ENCODE data around the gene EFL1.

- TF ChIP-seq CTCF (conservative IDR thresholded peaks at IDR 0.05 in 1 of 2, IDR thresholded peaks at IDR 0.05 in 1 of 2; ENCODE audit: extremely low read depth in 1 of 2, insufficient read depth in 1 of 2, low read depth in 1 of 2, low read length in 2 of 2) (no peak), EZH2 (IDR thresholded peaks at IDR 0.05; ENCODE audit: borderline replicate concordance, low read length) (no peak)
These were observed 132.3 kb downstream of the EFL1 start for GRCh38 chr15:82130248-82130647.

Data from mammary epithelial cell (primary cell).